Keratinocyte (primary cell): Measurements from ENCODE around the gene STOX2. TPM values are rescaled to one million over a fixed set of nuclear protein-coding genes. Genes with fewer than 3 reads are reported as not detected.

Source experiments
- DNase-seq: peaks from one replicate; pipeline ENCODE4 v3.0.0-alpha.2; 2011; ENCODE audit warnings: low read depth, missing footprints, low spot score
- FAIRE-seq: peaks from 2 replicates; lab custom pipeline; 2011; peaks lifted over from hg19 to GRCh38; lab: Jason Lieb, UNC
- H2AFZ ChIP-seq: 2 replicates; pipeline ENCODE4 v1.6.0; 2012; ENCODE audit warnings: low read length, control low read depth, inconsistent platforms; ENCODE audit not compliant: control insufficient read depth
- H3K27ac ChIP-seq: 2 replicates; pipeline ENCODE4 v1.5.1; 2011; ENCODE audit warnings: low read length; ENCODE audit not compliant: control insufficient read depth, insufficient read depth
- H3K27me3 ChIP-seq: 3 replicates; pipeline ENCODE4 v1.6.0; 2011; ENCODE audit warnings: low read length; ENCODE audit not compliant: control insufficient read depth, insufficient read depth; ENCODE audit errors: extremely low read depth
- H3K36me3 ChIP-seq, 2 experiments: 2 replicates in 1 of 2; 3 replicates in 1 of 2; pipeline ENCODE4 v1.5.1; 2011; ENCODE audit warnings: low read length in 2 of 2, mild to moderate bottlenecking in 1 of 2; ENCODE audit not compliant: control insufficient read depth in 2 of 2, insufficient read depth in 2 of 2; ENCODE audit errors: extremely low read depth in 1 of 2
- H3K4me1 ChIP-seq: 3 replicates; pipeline ENCODE4 v1.5.1; 2011; ENCODE audit warnings: low read length; ENCODE audit not compliant: control insufficient read depth, insufficient read depth; ENCODE audit errors: extremely low read depth
- H3K4me2 ChIP-seq: 3 replicates; pipeline ENCODE4 v1.6.0; 2011; ENCODE audit warnings: low read depth, low read length; ENCODE audit not compliant: control insufficient read depth, insufficient read depth; ENCODE audit errors: extremely low read depth
- H3K4me3 ChIP-seq, 3 experiments: fragments of 200-600 bp in 1 of 3; sonication (generic) in 1 of 3; 2 replicates in 2 of 3; 3 replicates in 1 of 3; pipeline ENCODE4 v1.5.1; 2011 to 2016; ENCODE audit warnings: low read length in 3 of 3, mild to moderate bottlenecking in 3 of 3, control low read depth in 2 of 3, inconsistent platforms in 1 of 3, low read depth in 1 of 3, mixed read lengths in 1 of 3, mixed run types in 1 of 3, moderate library complexity in 1 of 3; ENCODE audit not compliant: control insufficient read depth in 2 of 3, insufficient read depth in 2 of 3; ENCODE audit errors: extremely low read depth in 1 of 3
- H3K79me2 ChIP-seq: 2 replicates; pipeline ENCODE4 v1.6.0; 2012; ENCODE audit warnings: low read length; ENCODE audit not compliant: control insufficient read depth, insufficient read depth
- H3K9ac ChIP-seq: 3 replicates; pipeline ENCODE4 v1.6.0; 2011; ENCODE audit warnings: low read length; ENCODE audit not compliant: control insufficient read depth, insufficient read depth; ENCODE audit errors: extremely low read depth
- H3K9me1 ChIP-seq: 3 replicates; pipeline ENCODE4 v1.6.0; 2011; ENCODE audit warnings: low read length; ENCODE audit not compliant: control insufficient read depth, insufficient read depth; ENCODE audit errors: extremely low read depth
- H3K9me3 ChIP-seq: 2 replicates; pipeline ENCODE4 v1.5.1; 2012; ENCODE audit warnings: low read depth, low read length; ENCODE audit not compliant: control insufficient read depth
- H4K20me1 ChIP-seq: 3 replicates; pipeline ENCODE4 v1.6.0; 2011; ENCODE audit warnings: low read length; ENCODE audit not compliant: control insufficient read depth, insufficient read depth; ENCODE audit errors: extremely low read depth
- EZH2 ChIP-seq: IDR thresholded peaks from one replicate; pipeline ENCODE4 v1.6.1; 2012; ENCODE audit warnings: inconsistent platforms, mild to moderate bottlenecking, low read length, moderate library complexity
- dilution Hi-C: fragments of 300-500 bp; cut with MboI; formaldehyde crosslinking; loops from one replicate; pipeline ENCODE4 v1.7.0; 2020; ENCODE audit warnings: low sequenced_read_pairs; ENCODE audit not compliant: extremely low pct_ligation_motif_present
- polyA plus RNA-seq, 5 experiments: library from polyadenylated mRNA; depleted of rRNA in 3 of 5; stranded (reverse) in 3 of 5; stranded (forward) in 1 of 5; unstranded in 1 of 5; fragments of >200 nt; gene quantifications; 1 replicate in 1 of 5; 2 replicates in 3 of 5; 3 replicates in 1 of 5; pipeline versions ENCODE4 v1.2.1 to v1.2.3, GENCODE V29; 2011 to 2012; ENCODE audit warnings: missing spikeins in 2 of 5, low read depth in 1 of 5, low replicate concordance in 1 of 5
- TF ChIP-seq, protein P1 (sequence below), 3 experiments: IDR thresholded peaks in 1 of 3; conservative IDR thresholded peaks in 1 of 3; optimal IDR thresholded peaks in 1 of 3; 2 replicates in 2 of 3; 3 replicates in 1 of 3; pipeline versions ENCODE3 to v1.5.1; 2011; ENCODE audit warnings: low read length in 3 of 3, mild to moderate bottlenecking in 3 of 3, moderate library complexity in 2 of 3, control low read depth in 1 of 3, inconsistent platforms in 1 of 3; ENCODE audit not compliant: insufficient read depth in 2 of 3; ENCODE audit errors: extremely low read depth in 1 of 3

Gene STOX2
- polyA plus RNA-seq, 1 donor (not counting 4 experiments of a cell fraction or from before 2014, with no cell fraction given): 1.6 TPM

DNA sequence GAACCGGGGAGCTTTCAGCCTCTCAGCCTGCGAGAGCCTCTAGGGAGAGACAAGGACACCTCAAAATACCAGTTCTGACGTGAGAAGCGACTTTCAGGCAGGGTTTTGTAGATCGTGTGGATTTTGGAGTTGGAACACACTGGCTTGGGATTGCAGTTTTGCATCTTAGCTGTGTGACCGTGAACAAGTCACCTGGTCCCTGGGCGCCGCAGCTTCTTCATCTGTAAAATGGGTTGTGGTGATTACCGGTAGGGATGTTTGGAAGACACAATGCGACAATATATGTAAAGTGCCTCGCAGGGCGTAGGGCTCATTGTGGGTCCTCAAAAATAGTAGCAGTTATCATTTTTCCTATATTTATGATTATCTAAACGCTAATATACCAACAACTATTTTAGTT lies 43.7 kb upstream of the STOX2 start:
- H3K9me1 ChIP-seq: no peaks in the 10 kb centered on the region
- FAIRE-seq (no peak), DNase-seq (no peak)
- H2AFZ ChIP-seq: no peak overlapping the region
- H3K27ac ChIP-seq: no peak overlapping the region
- H3K9ac ChIP-seq: no peak overlapping the region
- H3K4me3 ChIP-seq: no peak overlapping the region
- TF ChIP-seq EZH2: no peak
- TF ChIP-seq, protein P1, sequence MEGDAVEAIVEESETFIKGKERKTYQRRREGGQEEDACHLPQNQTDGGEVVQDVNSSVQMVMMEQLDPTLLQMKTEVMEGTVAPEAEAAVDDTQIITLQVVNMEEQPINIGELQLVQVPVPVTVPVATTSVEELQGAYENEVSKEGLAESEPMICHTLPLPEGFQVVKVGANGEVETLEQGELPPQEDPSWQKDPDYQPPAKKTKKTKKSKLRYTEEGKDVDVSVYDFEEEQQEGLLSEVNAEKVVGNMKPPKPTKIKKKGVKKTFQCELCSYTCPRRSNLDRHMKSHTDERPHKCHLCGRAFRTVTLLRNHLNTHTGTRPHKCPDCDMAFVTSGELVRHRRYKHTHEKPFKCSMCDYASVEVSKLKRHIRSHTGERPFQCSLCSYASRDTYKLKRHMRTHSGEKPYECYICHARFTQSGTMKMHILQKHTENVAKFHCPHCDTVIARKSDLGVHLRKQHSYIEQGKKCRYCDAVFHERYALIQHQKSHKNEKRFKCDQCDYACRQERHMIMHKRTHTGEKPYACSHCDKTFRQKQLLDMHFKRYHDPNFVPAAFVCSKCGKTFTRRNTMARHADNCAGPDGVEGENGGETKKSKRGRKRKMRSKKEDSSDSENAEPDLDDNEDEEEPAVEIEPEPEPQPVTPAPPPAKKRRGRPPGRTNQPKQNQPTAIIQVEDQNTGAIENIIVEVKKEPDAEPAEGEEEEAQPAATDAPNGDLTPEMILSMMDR (optimal IDR thresholded peaks at IDR 0.05 in 1 of 3, IDR thresholded peaks at IDR 0.05 in 1 of 3, conservative IDR thresholded peaks at IDR 0.05 in 1 of 3; ENCODE audit: extremely low read depth in 1 of 3, insufficient read depth in 2 of 3, low read length in 3 of 3): no peak
- H3K4me2 ChIP-seq: no peak overlapping the region
- no peaks in the 10 kb centered on the region for H3K36me3 ChIP-seq
- no peaks in the 10 kb centered on the region for H3K9me3 ChIP-seq
- H3K4me1 ChIP-seq: no peaks in the 10 kb centered on the region
- no peaks in the 10 kb centered on the region for H4K20me1 ChIP-seq
- dilution Hi-C loops: no loop called here
- H3K79me2 ChIP-seq: no peaks in the 10 kb centered on the region
- H3K27me3 ChIP-seq: no peaks in the 10 kb centered on the region

DNA sequence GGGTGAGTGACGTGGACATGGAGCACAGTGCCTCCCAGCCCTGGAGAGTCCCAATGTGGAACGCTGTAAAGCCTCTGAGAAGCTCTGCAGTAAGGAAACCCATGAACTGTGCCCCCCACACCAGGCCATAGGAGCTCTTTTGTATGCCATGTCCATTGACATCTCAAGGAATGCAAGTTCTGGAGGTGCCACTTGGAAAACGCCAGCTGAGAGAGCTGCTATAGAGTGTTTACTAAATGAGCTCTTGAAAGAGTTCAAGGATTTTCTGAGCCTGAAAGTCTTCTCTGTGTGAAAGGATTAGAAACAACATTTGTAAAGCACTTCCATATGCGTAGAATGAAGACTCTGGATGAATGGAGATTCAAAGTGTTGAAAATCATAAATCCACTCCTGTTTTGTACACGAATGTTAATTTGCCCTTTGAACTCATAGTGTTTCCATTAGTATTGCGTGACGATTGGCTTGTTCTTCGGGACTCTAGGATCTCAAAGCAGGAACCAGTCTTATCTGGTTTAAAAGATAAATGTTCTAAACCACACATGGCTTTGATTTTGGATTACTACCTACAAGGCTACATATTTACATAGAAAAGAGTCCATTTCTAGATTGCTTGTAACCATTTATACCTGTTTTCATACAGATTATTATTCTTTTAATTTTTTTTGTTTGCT lies 41.8 kb upstream of the STOX2 start:
- Histone ChIP-seq H3K9me1 (no peaks in the 10 kb centered on the region), H4K20me1 (no peaks in the 10 kb centered on the region), H3K4me1 (no peaks in the 10 kb centered on the region), H3K4me2 (no peak overlapping the region), H3K36me3 (no peaks in the 10 kb centered on the region), H3K4me3 (no peak overlapping the region), H3K9me3 (no peaks in the 10 kb centered on the region), H2AFZ (no peak overlapping the region), H3K27ac (no peak overlapping the region), H3K79me2 (no peaks in the 10 kb centered on the region), H3K27me3 (no peaks in the 10 kb centered on the region), H3K9ac (no peak overlapping the region)
- dilution Hi-C loops: no loop called here
- DNase-seq: no peak
- TF ChIP-seq EZH2: no peak
- TF ChIP-seq, protein P1 (optimal IDR thresholded peaks at IDR 0.05 in 1 of 3, IDR thresholded peaks at IDR 0.05 in 1 of 3, conservative IDR thresholded peaks at IDR 0.05 in 1 of 3; ENCODE audit: extremely low read depth in 1 of 3, insufficient read depth in 2 of 3, low read length in 3 of 3): no peak
- no peak for FAIRE-seq
